HUES6 (cell line): ENCODE data around the gene OR10P1.

Experiments used
- H3K27ac ChIP-seq: 2 replicates; pipeline ENCODE4 v1.7.0; 2013; ENCODE audit warnings: low read depth, mild to moderate bottlenecking, low read length, inconsistent platforms
- H3K27me3 ChIP-seq: 2 replicates; pipeline ENCODE4 v1.6.1; 2013; ENCODE audit warnings: low read length; ENCODE audit not compliant: control insufficient read depth, insufficient read depth
- H3K36me3 ChIP-seq: 2 replicates; pipeline ENCODE4 v1.6.1; 2013; ENCODE audit warnings: low read length; ENCODE audit not compliant: control insufficient read depth, insufficient read depth
- H3K4me1 ChIP-seq: 2 replicates; pipeline ENCODE4 v1.6.1; 2013; ENCODE audit warnings: low read length; ENCODE audit not compliant: control insufficient read depth, insufficient read depth
- H3K4me3 ChIP-seq: 2 replicates; pipeline ENCODE4 v1.5.1; 2013; ENCODE audit warnings: low read depth, low read length
- H3K9ac ChIP-seq: one replicate; pipeline ENCODE4 v1.6.1; 2013; ENCODE audit warnings: mild to moderate bottlenecking, low read length
- H3K9me3 ChIP-seq: 2 replicates; pipeline ENCODE4 v1.6.1; 2013; ENCODE audit warnings: low read depth, low read length; ENCODE audit not compliant: control insufficient read depth, insufficient read depth

The OR10P1 gene

GRCh38 chr12:55651299-55651683, 14.6 kb downstream of the OR10P1 start:
- H3K9ac ChIP-seq: no peak overlapping the region

GRCh38 chr12:55652352-55652751, 15.7 kb downstream of the OR10P1 start:
- Histone ChIP-seq H3K4me3 (no peak overlapping the region), H3K4me1 (no peaks in the 10 kb centered on the region), H3K9ac (no peak overlapping the region), H3K27me3 (peaks cover 8% of the 10 kb centered on the region; the same call in 1 of the 2 replicates), H3K36me3 (no peaks in the 10 kb centered on the region), H3K27ac (no peak overlapping the region), H3K9me3 (peaks cover 14% of the 10 kb centered on the region)

More at GRCh38 chr12:55651299-55651683, 14.6 kb downstream of the OR10P1 start:
- Histone ChIP-seq H3K27ac (no peak overlapping the region), H3K4me3 (no peak overlapping the region), H3K27me3 (no peaks in the 10 kb centered on the region), H3K36me3 (no peaks in the 10 kb centered on the region), H3K4me1 (no peaks in the 10 kb centered on the region), H3K9me3 (peaks cover 21% of the 10 kb centered on the region)

GRCh38 chr12:55653031-55653430, 16.3 kb downstream of the OR10P1 start:
- Histone ChIP-seq H3K27me3 (peaks cover 8% of the 10 kb centered on the region; the same call in 1 of the 2 replicates), H3K4me1 (no peaks in the 10 kb centered on the region), H3K27ac (no peak overlapping the region), H3K4me3 (no peak overlapping the region), H3K36me3 (no peaks in the 10 kb centered on the region), H3K9ac (no peak overlapping the region), H3K9me3 (peaks cover 14% of the 10 kb centered on the region)

- Histone ChIP-seq H3K9me3 (peaks cover 8% of the 10 kb centered on the region), H3K4me3 (no peak overlapping the region), H3K27ac (no peak overlapping the region), H3K27me3 (peaks cover 12% of the 10 kb centered on the region; the same call in 1 of the 2 replicates), H3K9ac (no peak overlapping the region), H3K36me3 (no peaks in the 10 kb centered on the region), H3K4me1 (no peaks in the 10 kb centered on the region)
Observed at GRCh38 chr12:55654511-55655214, 18.0 kb downstream of the OR10P1 start.

- H3K9me3 ChIP-seq: peaks cover 3% of the 10 kb centered on the region; the same call in 1 of the 2 replicates
- H3K27ac ChIP-seq: no peak overlapping the region
- no peaks in the 10 kb centered on the region for H3K4me1 ChIP-seq
- no peak overlapping the region for H3K4me3 ChIP-seq
- H3K36me3 ChIP-seq: no peaks in the 10 kb centered on the region
- H3K9ac ChIP-seq: no peak overlapping the region
- H3K27me3 ChIP-seq: peaks cover 12% of the 10 kb centered on the region; the same call in 1 of the 2 replicates
Observed at GRCh38 chr12:55657212-55657611, 20.5 kb downstream of the OR10P1 start.

GRCh38 chr12:55658212-55658611, 21.5 kb downstream of the OR10P1 start:
- Histone ChIP-seq H3K9me3 (no peaks in the 10 kb centered on the region), H3K27me3 (peaks cover 12% of the 10 kb centered on the region; the same call in 1 of the 2 replicates), H3K9ac (no peak overlapping the region), H3K4me3 (no peak overlapping the region), H3K4me1 (no peaks in the 10 kb centered on the region), H3K27ac (no peak overlapping the region), H3K36me3 (no peaks in the 10 kb centered on the region)

- peaks cover 12% of the 10 kb centered on the region; the same call in 1 of the 2 replicates for H3K27me3 ChIP-seq
- H3K9me3 ChIP-seq: no peaks in the 10 kb centered on the region
- H3K36me3 ChIP-seq: no peaks in the 10 kb centered on the region
- no peak overlapping the region for H3K27ac ChIP-seq
- no peak overlapping the region for H3K4me3 ChIP-seq
- no peak overlapping the region for H3K9ac ChIP-seq
- no peaks in the 10 kb centered on the region for H3K4me1 ChIP-seq
Observed at GRCh38 chr12:55658635-55659391, 22.1 kb downstream of the OR10P1 start.

GRCh38 chr12:55659486-55660385, 23.0 kb downstream of the OR10P1 start:
- Histone ChIP-seq H3K4me1 (no peaks in the 10 kb centered on the region), H3K36me3 (no peaks in the 10 kb centered on the region), H3K9me3 (no peaks in the 10 kb centered on the region), H3K4me3 (no peak overlapping the region), H3K27ac (no peak overlapping the region), H3K27me3 (peaks cover 12% of the 10 kb centered on the region; the same call in 1 of the 2 replicates), H3K9ac (no peak overlapping the region)

GRCh38 chr12:55663391-55663790, 26.7 kb downstream of the OR10P1 start:
- Histone ChIP-seq H3K27me3 (peaks cover 2% of the 10 kb centered on the region; the same call in 1 of the 2 replicates), H3K9me3 (no peaks in the 10 kb centered on the region), H3K4me3 (no peak overlapping the region), H3K36me3 (no peaks in the 10 kb centered on the region), H3K9ac (no peak overlapping the region), H3K4me1 (no peaks in the 10 kb centered on the region), H3K27ac (no peak overlapping the region)

GRCh38 chr12:55664826-55665225, 28.1 kb downstream of the OR10P1 start:
- H3K4me3 ChIP-seq: no peak overlapping the region
- H3K9me3 ChIP-seq: no peaks in the 10 kb centered on the region
- no peaks in the 10 kb centered on the region for H3K36me3 ChIP-seq
- H3K27me3 ChIP-seq: no peaks in the 10 kb centered on the region
- no peaks in the 10 kb centered on the region for H3K4me1 ChIP-seq
- H3K9ac ChIP-seq: no peak overlapping the region
- H3K27ac ChIP-seq: no peak overlapping the region
